Endothelial cell of umbilical vein (primary cell): ENCODE measurements around the gene ZDHHC14.

ENCODE experiments used
- EZH2 ChIP-seq: IDR thresholded peaks from 2 replicates; pipeline ENCODE4 v1.6.1; 2012; ENCODE audit warnings: borderline replicate concordance, low read depth, mild to moderate bottlenecking, moderate library complexity, low read length, inconsistent platforms; ENCODE audit not compliant: severe bottlenecking
- FOS ChIP-seq: IDR thresholded peaks from 2 replicates; pipeline ENCODE4 v1.6.1; 2011; ENCODE audit warnings: mild to moderate bottlenecking, low read length, moderate library complexity, borderline replicate concordance; ENCODE audit not compliant: insufficient read depth
- JUN ChIP-seq: IDR thresholded peaks from 2 replicates; pipeline ENCODE4 v1.6.1; 2011; ENCODE audit warnings: borderline replicate concordance, low read depth; ENCODE audit not compliant: insufficient read length, insufficient read depth
- MYC ChIP-seq: IDR thresholded peaks from one replicate; pipeline ENCODE4 v1.6.1; 2011; ENCODE audit warnings: mild to moderate bottlenecking, low read depth, low read length
- POLR2A ChIP-seq: IDR thresholded peaks from 2 replicates; pipeline ENCODE4 v1.6.1; 2012; ENCODE audit warnings: low read depth, mild to moderate bottlenecking, control low read depth, low read length
- POLR2AphosphoS5 ChIP-seq: IDR thresholded peaks from 2 replicates; pipeline ENCODE4 v1.6.1; 2012; ENCODE audit warnings: low read depth, mild to moderate bottlenecking, control low read depth, low read length, moderate library complexity; ENCODE audit not compliant: insufficient read depth
- TF ChIP-seq, protein P1 (sequence below), 2 donors: IDR thresholded peaks; 1 replicate in 1 of 2; 2 replicates in 1 of 2; pipeline ENCODE4 v1.5.1; 2011; ENCODE audit warnings: low read length in 2 of 2, mild to moderate bottlenecking in 2 of 2, moderate library complexity in 2 of 2, control low read depth in 1 of 2, inconsistent platforms in 1 of 2, low read depth in 1 of 2; ENCODE audit not compliant: insufficient read depth in 1 of 2; ENCODE audit errors: extremely low read depth in 1 of 2
- TF ChIP-seq, protein P2 (sequence below): IDR thresholded peaks from 2 replicates; pipeline ENCODE4 v1.6.1; 2011; ENCODE audit not compliant: insufficient read depth, insufficient read length

DNA sequence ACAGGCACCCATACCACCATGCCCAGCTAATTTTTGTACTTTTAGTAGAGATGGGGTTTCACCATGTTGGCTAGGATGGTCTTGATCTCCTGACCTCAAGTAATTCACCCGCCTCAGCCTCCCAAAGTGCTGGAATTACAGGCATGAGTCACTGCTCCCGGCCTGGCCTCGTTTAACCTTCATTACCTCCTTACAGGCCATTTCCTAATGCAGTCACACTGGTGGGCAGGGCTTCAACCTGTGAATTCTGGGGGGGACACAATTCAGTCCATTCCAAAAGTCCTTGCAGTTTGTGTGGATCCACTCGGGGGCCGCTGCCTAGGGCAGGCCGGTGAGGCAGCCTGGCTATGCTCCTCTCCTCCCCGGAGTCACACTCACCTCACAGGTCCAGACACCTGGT, 329.6 kb downstream of the ZDHHC14 start:
- TF ChIP-seq, protein P1, sequence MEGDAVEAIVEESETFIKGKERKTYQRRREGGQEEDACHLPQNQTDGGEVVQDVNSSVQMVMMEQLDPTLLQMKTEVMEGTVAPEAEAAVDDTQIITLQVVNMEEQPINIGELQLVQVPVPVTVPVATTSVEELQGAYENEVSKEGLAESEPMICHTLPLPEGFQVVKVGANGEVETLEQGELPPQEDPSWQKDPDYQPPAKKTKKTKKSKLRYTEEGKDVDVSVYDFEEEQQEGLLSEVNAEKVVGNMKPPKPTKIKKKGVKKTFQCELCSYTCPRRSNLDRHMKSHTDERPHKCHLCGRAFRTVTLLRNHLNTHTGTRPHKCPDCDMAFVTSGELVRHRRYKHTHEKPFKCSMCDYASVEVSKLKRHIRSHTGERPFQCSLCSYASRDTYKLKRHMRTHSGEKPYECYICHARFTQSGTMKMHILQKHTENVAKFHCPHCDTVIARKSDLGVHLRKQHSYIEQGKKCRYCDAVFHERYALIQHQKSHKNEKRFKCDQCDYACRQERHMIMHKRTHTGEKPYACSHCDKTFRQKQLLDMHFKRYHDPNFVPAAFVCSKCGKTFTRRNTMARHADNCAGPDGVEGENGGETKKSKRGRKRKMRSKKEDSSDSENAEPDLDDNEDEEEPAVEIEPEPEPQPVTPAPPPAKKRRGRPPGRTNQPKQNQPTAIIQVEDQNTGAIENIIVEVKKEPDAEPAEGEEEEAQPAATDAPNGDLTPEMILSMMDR (IDR thresholded peaks at IDR 0.05; ENCODE audit: extremely low read depth in 1 of 2, insufficient read depth in 1 of 2, low read depth in 1 of 2, low read length in 2 of 2), result no peak
- no peak for TF ChIP-seq POLR2A
- TF ChIP-seq POLR2AphosphoS5, result no peak
- no peak for TF ChIP-seq JUN
- TF ChIP-seq, protein P2, sequence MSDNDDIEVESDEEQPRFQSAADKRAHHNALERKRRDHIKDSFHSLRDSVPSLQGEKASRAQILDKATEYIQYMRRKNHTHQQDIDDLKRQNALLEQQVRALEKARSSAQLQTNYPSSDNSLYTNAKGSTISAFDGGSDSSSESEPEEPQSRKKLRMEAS, result no peak
- TF ChIP-seq EZH2, result no peak
- TF ChIP-seq FOS, result no peak
- TF ChIP-seq MYC, result no peak
